ENCODE results near the gene MAPKBP1. TPM values are rescaled to one million over a fixed set of nuclear protein-coding genes. Genes with fewer than 3 reads are reported as not detected.

MAPKBP1 gene
- total and polyA plus RNA-seq, 2 of the 13 experiments (the other 11 are each of a cell fraction or from before 2014, with no cell fraction given): 3.0 to 7.3 TPM

DNA sequence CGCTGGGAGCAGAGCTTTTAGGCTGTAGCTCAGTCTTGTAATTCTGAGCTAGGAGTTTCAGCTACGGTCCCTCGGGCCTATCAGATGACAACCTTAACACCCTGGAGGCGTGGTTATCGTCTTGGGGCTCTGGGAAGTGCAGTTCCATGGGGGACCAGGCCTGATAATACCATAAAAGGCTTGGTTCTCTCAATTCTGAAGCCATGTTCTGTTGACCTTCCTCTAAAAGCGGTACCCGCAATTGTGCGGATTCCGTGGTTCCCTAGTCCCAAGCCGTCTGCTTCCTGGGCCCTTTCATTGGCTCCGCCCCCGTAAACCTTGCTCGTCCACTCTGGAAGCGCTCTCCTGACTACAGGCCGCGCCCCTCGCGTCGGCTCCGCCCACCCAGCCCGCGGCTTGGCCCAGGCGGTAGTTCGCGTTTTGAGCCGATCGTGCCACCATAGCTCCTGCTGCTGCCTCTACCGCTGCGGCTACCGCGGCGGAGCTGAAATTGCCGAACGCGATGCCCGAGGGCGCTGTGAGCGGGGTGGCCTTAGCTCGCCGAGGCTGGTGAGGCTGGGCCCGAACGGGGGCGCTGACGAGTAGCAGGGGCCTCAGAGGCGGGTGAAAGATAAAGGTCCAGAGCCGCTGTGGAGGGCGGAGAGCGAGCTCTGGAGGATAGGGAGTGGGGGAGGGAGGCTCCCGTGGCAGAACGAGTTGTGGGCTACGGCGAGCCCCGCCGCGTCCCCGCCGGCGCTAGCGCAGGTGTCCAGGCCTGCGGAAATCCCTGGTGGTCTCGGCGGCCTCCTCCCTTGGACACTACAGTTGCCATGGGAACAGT, at the start of gene MAPKBP1 (continued):
- TF ChIP-seq SOX6 (IDR thresholded peaks at IDR 0.05) (no peak), SOX6 (CRISPR knock-in tag; IDR thresholded peaks at IDR 0.05) (peak; percentile 87), ZNF484 (CRISPR knock-in tag; IDR thresholded peaks at IDR 0.05; ENCODE audit: borderline replicate concordance, low read depth) (no peak), ZNF816 (CRISPR knock-in tag; IDR thresholded peaks at IDR 0.05; ENCODE audit: borderline replicate concordance) (no peak), ZNF564 (CRISPR knock-in tag; IDR thresholded peaks at IDR 0.05) (no peak), RORA (CRISPR knock-in tag; IDR thresholded peaks at IDR 0.05) (no peak), SIN3B (IDR thresholded peaks at IDR 0.05; ENCODE audit: low read length) (peak; percentile 54; the same call in 1 of the 2 replicates), CBX2 (IDR thresholded peaks at IDR 0.05; ENCODE audit: low read depth, low read length) (no peak), CBX2 (CRISPR knock-in tag; IDR thresholded peaks at IDR 0.05; ENCODE audit: low read depth) (no peak), SAFB2 (CRISPR knock-in tag; IDR thresholded peaks at IDR 0.05; ENCODE audit: borderline replicate concordance, low read depth) (peak; percentile 67; the same call in 1 of the 2 replicates), ZSCAN29 (CRISPR knock-in tag; conservative IDR thresholded peaks at IDR 0.05) (peak; percentile 95)
- TF ChIP-seq, protein P1, sequence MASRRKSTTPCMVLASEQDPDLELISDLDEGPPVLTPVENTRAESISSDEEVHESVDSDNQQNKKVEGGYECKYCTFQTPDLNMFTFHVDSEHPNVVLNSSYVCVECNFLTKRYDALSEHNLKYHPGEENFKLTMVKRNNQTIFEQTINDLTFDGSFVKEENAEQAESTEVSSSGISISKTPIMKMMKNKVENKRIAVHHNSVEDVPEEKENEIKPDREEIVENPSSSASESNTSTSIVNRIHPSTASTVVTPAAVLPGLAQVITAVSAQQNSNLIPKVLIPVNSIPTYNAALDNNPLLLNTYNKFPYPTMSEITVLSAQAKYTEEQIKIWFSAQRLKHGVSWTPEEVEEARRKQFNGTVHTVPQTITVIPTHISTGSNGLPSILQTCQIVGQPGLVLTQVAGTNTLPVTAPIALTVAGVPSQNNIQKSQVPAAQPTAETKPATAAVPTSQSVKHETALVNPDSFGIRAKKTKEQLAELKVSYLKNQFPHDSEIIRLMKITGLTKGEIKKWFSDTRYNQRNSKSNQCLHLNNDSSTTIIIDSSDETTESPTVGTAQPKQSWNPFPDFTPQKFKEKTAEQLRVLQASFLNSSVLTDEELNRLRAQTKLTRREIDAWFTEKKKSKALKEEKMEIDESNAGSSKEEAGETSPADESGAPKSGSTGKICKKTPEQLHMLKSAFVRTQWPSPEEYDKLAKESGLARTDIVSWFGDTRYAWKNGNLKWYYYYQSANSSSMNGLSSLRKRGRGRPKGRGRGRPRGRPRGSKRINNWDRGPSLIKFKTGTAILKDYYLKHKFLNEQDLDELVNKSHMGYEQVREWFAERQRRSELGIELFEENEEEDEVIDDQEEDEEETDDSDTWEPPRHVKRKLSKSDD (CRISPR knock-in tag; IDR thresholded peaks at IDR 0.05; ENCODE audit: low read depth): peak; percentile 88
- TF ChIP-seq, protein P2, sequence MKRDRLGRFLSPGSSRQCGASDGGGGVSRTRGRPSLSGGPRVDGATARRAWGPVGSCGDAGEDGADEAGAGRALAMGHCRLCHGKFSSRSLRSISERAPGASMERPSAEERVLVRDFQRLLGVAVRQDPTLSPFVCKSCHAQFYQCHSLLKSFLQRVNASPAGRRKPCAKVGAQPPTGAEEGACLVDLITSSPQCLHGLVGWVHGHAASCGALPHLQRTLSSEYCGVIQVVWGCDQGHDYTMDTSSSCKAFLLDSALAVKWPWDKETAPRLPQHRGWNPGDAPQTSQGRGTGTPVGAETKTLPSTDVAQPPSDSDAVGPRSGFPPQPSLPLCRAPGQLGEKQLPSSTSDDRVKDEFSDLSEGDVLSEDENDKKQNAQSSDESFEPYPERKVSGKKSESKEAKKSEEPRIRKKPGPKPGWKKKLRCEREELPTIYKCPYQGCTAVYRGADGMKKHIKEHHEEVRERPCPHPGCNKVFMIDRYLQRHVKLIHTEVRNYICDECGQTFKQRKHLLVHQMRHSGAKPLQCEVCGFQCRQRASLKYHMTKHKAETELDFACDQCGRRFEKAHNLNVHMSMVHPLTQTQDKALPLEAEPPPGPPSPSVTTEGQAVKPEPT (CRISPR knock-in tag; IDR thresholded peaks at IDR 0.05; ENCODE audit: low read depth): peak; percentile 93; the same call in 1 of the 2 replicates
- TF ChIP-seq, protein P3, sequence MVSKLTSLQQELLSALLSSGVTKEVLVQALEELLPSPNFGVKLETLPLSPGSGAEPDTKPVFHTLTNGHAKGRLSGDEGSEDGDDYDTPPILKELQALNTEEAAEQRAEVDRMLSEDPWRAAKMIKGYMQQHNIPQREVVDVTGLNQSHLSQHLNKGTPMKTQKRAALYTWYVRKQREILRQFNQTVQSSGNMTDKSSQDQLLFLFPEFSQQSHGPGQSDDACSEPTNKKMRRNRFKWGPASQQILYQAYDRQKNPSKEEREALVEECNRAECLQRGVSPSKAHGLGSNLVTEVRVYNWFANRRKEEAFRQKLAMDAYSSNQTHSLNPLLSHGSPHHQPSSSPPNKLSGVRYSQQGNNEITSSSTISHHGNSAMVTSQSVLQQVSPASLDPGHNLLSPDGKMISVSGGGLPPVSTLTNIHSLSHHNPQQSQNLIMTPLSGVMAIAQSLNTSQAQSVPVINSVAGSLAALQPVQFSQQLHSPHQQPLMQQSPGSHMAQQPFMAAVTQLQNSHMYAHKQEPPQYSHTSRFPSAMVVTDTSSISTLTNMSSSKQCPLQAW (CRISPR knock-in tag; IDR thresholded peaks at IDR 0.05): peak; percentile 96
- TF ChIP-seq, protein P4, sequence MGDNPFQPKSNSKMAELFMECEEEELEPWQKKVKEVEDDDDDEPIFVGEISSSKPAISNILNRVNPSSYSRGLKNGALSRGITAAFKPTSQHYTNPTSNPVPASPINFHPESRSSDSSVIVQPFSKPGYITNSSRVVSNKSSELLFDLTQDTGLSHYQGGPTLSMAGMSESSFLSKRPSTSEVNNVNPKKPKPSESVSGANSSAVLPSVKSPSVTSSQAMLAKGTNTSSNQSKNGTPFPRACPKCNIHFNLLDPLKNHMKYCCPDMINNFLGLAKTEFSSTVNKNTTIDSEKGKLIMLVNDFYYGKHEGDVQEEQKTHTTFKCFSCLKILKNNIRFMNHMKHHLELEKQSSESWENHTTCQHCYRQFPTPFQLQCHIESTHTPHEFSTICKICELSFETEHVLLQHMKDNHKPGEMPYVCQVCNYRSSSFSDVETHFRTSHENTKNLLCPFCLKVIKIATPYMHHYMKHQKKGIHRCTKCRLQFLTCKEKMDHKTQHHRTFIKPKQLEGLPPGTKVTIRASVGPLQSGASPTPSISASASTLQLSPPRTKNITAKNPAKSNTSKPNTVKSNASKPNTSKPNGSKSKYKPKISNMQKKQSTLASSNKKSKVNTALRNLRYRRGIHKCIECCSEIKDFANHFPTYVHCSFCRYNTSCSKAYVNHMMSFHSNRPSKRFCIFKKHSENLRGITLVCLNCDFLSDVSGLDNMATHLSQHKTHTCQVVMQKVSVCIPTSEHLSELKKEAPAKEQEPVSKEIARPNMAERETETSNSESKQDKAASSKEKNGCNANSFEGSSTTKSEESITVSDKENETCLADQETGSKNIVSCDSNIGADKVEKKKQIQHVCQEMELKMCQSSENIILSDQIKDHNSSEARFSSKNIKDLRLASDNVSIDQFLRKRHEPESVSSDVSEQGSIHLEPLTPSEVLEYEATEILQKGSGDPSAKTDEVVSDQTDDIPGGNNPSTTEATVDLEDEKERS (CRISPR knock-in tag; IDR thresholded peaks at IDR 0.05): peak; percentile 98
- TF ChIP-seq, protein P5, sequence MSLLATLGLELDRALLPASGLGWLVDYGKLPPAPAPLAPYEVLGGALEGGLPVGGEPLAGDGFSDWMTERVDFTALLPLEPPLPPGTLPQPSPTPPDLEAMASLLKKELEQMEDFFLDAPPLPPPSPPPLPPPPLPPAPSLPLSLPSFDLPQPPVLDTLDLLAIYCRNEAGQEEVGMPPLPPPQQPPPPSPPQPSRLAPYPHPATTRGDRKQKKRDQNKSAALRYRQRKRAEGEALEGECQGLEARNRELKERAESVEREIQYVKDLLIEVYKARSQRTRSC (CRISPR knock-in tag; IDR thresholded peaks at IDR 0.05; ENCODE audit: low read depth): peak; percentile 90
